ENCODE data around the gene RNF113B. TPM values are rescaled to one million over a fixed set of nuclear protein-coding genes. Genes with fewer than 3 reads are reported as not detected.

RNF113B gene
- total and polyA plus RNA-seq, 4 donors = 0.64 TPM; not detected in 3

- TF ChIP-seq MAX (IDR thresholded peaks at IDR 0.05) (no peak), ATF3 (IDR thresholded peaks at IDR 0.05) (no peak), FOXA1 (IDR thresholded peaks at IDR 0.05) (no peak), SP1 (IDR thresholded peaks at IDR 0.05) (no peak), RAD21 (IDR thresholded peaks at IDR 0.05) (no peak), GABPA (IDR thresholded peaks at IDR 0.05 in 1 of 2, conservative IDR thresholded peaks at IDR 0.05 in 1 of 2) (no peak), YY1 (IDR thresholded peaks at IDR 0.05) (no peak), FOXA2 (IDR thresholded peaks at IDR 0.05) (no peak), TAF1 (conservative IDR thresholded peaks at IDR 0.05) (no peak), HNF4A (conservative IDR thresholded peaks at IDR 0.05) (no peak), HNF4G (IDR thresholded peaks at IDR 0.05) (no peak)
Measured at GRCh38 chr13:98171900-98172589, 5.0 kb downstream of the RNF113B start (continued).

- no peak for DNase-seq (ENCODE audit: low spot score)
- Histone ChIP-seq H3K4me3 (ENCODE audit: low read depth in 1 of 3, low read length in 3 of 3) (no peak overlapping the region), H3K9me3 (ENCODE audit: control insufficient read depth in 4 of 4, low read length in 3 of 4) (no peaks in the 10 kb centered on the region), H3K27me3 (ENCODE audit: control insufficient read depth in 4 of 4, insufficient read depth in 4 of 4, low read length in 3 of 4) (no peaks in the 10 kb centered on the region), H3K4me1 (ENCODE audit: control insufficient read depth in 4 of 4, insufficient read depth in 4 of 4, low read length in 3 of 4) (peaks cover 14 to 51% (median 39%) of the 10 kb centered on the region in 4 donors), H3K27ac (ENCODE audit: low read depth in 1 of 2, low read length in 2 of 2) (no peak overlapping the region), H3K9ac (ENCODE audit: low read depth in 1 of 2, low read length in 2 of 2) (no peak overlapping the region), H3K36me3 (ENCODE audit: control insufficient read depth in 4 of 4, insufficient read depth in 3 of 4, low read depth in 1 of 4, low read length in 3 of 4) (no peaks in the 10 kb centered on the region)
- WGBS = 87% methylated on average over 3 of the region's 3 CpGs
- TF ChIP-seq NR2F2 (IDR thresholded peaks at IDR 0.05) = no peak
- no peak for TF ChIP-seq HNF4A (conservative IDR thresholded peaks at IDR 0.05)
- no peak for TF ChIP-seq CTCF (IDR thresholded peaks at IDR 0.05; ENCODE audit: low read depth, low read length, missing input control)
- no peak for TF ChIP-seq REST (IDR thresholded peaks at IDR 0.05)
- no peak for TF ChIP-seq ATF3 (IDR thresholded peaks at IDR 0.05)
- no peak for TF ChIP-seq HNF4G (IDR thresholded peaks at IDR 0.05)
- TF ChIP-seq MAX (IDR thresholded peaks at IDR 0.05) = no peak
- TF ChIP-seq FOXA2 (IDR thresholded peaks at IDR 0.05) = no peak
- TF ChIP-seq GABPA (IDR thresholded peaks at IDR 0.05 in 1 of 2, conservative IDR thresholded peaks at IDR 0.05 in 1 of 2) = no peak
- no peak for TF ChIP-seq EGR1 (IDR thresholded peaks at IDR 0.05; ENCODE audit: low read depth in 2 of 2)
- TF ChIP-seq RXRA (IDR thresholded peaks at IDR 0.05) = no peak
- TF ChIP-seq JUND (IDR thresholded peaks at IDR 0.05) = no peak
- no peak for TF ChIP-seq RAD21 (IDR thresholded peaks at IDR 0.05)
- no peak for TF ChIP-seq FOXA1 (IDR thresholded peaks at IDR 0.05)
- no peak for TF ChIP-seq TAF1 (conservative IDR thresholded peaks at IDR 0.05)
- TF ChIP-seq SP1 (IDR thresholded peaks at IDR 0.05) = no peak
- no peak for TF ChIP-seq YY1 (IDR thresholded peaks at IDR 0.05)
- no peak for TF ChIP-seq ZBTB33 (IDR thresholded peaks at IDR 0.05)
Measured at GRCh38 chr13:98169331-98169730, 7.7 kb downstream of the RNF113B start.
